Fibroblast of lung (primary cell): ENCODE data around the gene STX1B.

Source experiments
- CTCF ChIP-seq, 2 donors: IDR thresholded peaks in 1 of 2; conservative IDR thresholded peaks in 1 of 2; 1 replicate in 1 of 2; 2 replicates in 1 of 2; pipeline ENCODE4 v1.5.1; 2011 to 2012; ENCODE audit warnings: low read length in 2 of 2, control low read depth in 1 of 2, inconsistent platforms in 1 of 2, low read depth in 1 of 2, mild to moderate bottlenecking in 1 of 2
- EZH2 ChIP-seq: IDR thresholded peaks from 2 replicates; pipeline ENCODE4 v1.5.1; 2012; ENCODE audit warnings: low read length, control low read depth, mild to moderate bottlenecking; ENCODE audit errors: missing control alignments

- TF ChIP-seq EZH2 = no peak
- no peak for TF ChIP-seq CTCF (conservative IDR thresholded peaks at IDR 0.05 in 1 of 2, IDR thresholded peaks at IDR 0.05 in 1 of 2; ENCODE audit: low read depth in 1 of 2, low read length in 2 of 2)
These were observed 2.3 kb downstream of the STX1B start for GRCh38 chr16:31008149-31008548.
